Sigmoid colon (tissue), 7 donors: Measurements from ENCODE around the gene LYPD4. TPM values are rescaled to one million over a fixed set of nuclear protein-coding genes. Genes with fewer than 3 reads are reported as not detected.

Source experiments
- DNase-seq: peaks from one replicate; pipeline ENCODE4 v3.0.0-alpha.2; 2019
- H3K27ac ChIP-seq, 4 donors: fragments of 200-600 bp; sonication (generic); one replicate each; pipeline ENCODE4 v1.5.1; 2016 to 2019; ENCODE audit warnings: mild to moderate bottlenecking in 1 of 4
- H3K27me3 ChIP-seq, 3 donors: fragments of 200-600 bp; sonication (generic); one replicate each; pipeline ENCODE4 v1.5.1; 2019; ENCODE audit warnings: mild to moderate bottlenecking in 1 of 3
- H3K36me3 ChIP-seq, 4 donors: fragments of 200-600 bp; sonication (generic); one replicate each; pipeline ENCODE4 v1.5.1; 2016 to 2019
- H3K4me1 ChIP-seq, 4 donors: fragments of 200-600 bp; sonication (generic); one replicate each; pipeline ENCODE4 v1.5.1; 2017 to 2019
- H3K4me3 ChIP-seq, 4 donors: fragments of 200-600 bp; sonication (generic); one replicate each; pipeline ENCODE4 v1.5.1; 2017 to 2019; ENCODE audit warnings: mild to moderate bottlenecking in 2 of 4, moderate library complexity in 1 of 4
- H3K9me3 ChIP-seq, 4 donors: fragments of 200-600 bp in 3 of 4; sonication (generic) in 3 of 4; one replicate each; pipeline versions ENCODE4 v1.5.1 to v1.6.1; 2013 to 2019
- CTCF ChIP-seq, 4 experiments: fragments of 450-650 bp in 3 of 4; fragments of 200-600 bp in 1 of 4; IDR thresholded peaks; one replicate each; pipeline ENCODE4 v1.5.1; 2016 to 2019; ENCODE audit warnings: antibody characterized with exemption in 4 of 4, mild to moderate bottlenecking in 3 of 4, moderate library complexity in 2 of 4
- EP300 ChIP-seq, 4 donors: sonication (generic); formaldehyde crosslinking; IDR thresholded peaks; one replicate each; pipeline ENCODE4 v1.6.1; 2017; ENCODE audit warnings: antibody characterized with exemption in 4 of 4
- POLR2A ChIP-seq, 2 donors: fragments of 450-650 bp; IDR thresholded peaks; one replicate each; pipeline ENCODE4 v1.6.1; 2016; ENCODE audit warnings: antibody characterized with exemption in 2 of 2, mild to moderate bottlenecking in 2 of 2, moderate library complexity in 2 of 2
- POLR2AphosphoS5 ChIP-seq, 4 donors: sonication (generic); formaldehyde crosslinking; IDR thresholded peaks; one replicate each; pipeline ENCODE4 v1.6.1; 2017; ENCODE audit warnings: antibody characterized with exemption in 4 of 4
- WGBS, 2 donors: extraction: QIAGEN DNeasy Blood & Tissue Kit; methylation state at CpG; one replicate each; pipeline ENCODE4 v1.1.7; 2013; 5-methylcytosine and 5-hydroxymethylcytosine counted together
- intact Hi-C: fragments of 100-400 bp; cut with DNase I; formaldehyde crosslinking; loops from one replicate; pipeline ENCODE4 v1.15.1; 2023
- polyA plus RNA-seq, 3 donors: library from polyadenylated mRNA; stranded (reverse); fragments of 200-250 nt; gene quantifications; one replicate each; pipeline ENCODE4 v1.2.3, GENCODE V29; 2013
- total RNA-seq, 4 donors: library from RNA; depleted of rRNA; stranded (reverse); fragments of >200 nt; gene quantifications; one replicate each; pipeline ENCODE4 v1.1.0, GENCODE V29; 2016
- donor health status: healthy with polysubstance abuse.
- donor health status: Bipolar disorder and iron deficiency.
- donor health status: healthy.

LYPD4 gene
- total and polyA plus RNA-seq, 7 donors = 0.60 TPM; not detected in 6

GRCh38 chr19:41883821-41884733 lies 39.6 kb upstream of the LYPD4 start:
- H3K27me3 ChIP-seq = no peaks in the 10 kb centered on the region
- H3K27ac ChIP-seq = peak overlapping the region; percentile 72 to 86 (median 84)
- H3K4me1 ChIP-seq = peaks cover 0 to 38% (median 17%) of the 10 kb centered on the region in 4 donors
- H3K4me3 ChIP-seq = peak overlapping the region; percentile 81 to 97 (median 90)
- H3K9me3 ChIP-seq = no peaks in the 10 kb centered on the region
- DNase-seq = peak; percentile 97
- 1% methylated on average over 66 of the region's 66 CpGs for WGBS, 2 donors
- TF ChIP-seq POLR2A (IDR thresholded peaks at IDR 0.05) (peak; percentile 29 to 67), EP300 (IDR thresholded peaks at IDR 0.05) (no peak), POLR2AphosphoS5 (IDR thresholded peaks at IDR 0.05) (peak; percentile 66 to 84 (median 81)), CTCF (IDR thresholded peaks at IDR 0.05) (no peak)
- H3K36me3 ChIP-seq = peaks cover 0 to 5% (median 2%) of the 10 kb centered on the region in 4 donors
- intact Hi-C loops = no loop called here

- Histone ChIP-seq H3K9me3 (no peaks in the 10 kb centered on the region), H3K27me3 (no peaks in the 10 kb centered on the region), H3K4me3 (peak overlapping the region; percentile 81 to 97 (median 90)), H3K4me1 (peaks cover 0 to 38% (median 17%) of the 10 kb centered on the region in 4 donors), H3K36me3 (no peaks in the 10 kb centered on the region), H3K27ac (peak overlapping the region; percentile 72 to 86 (median 84))
- intact Hi-C loops = no loop called here
- no peak for TF ChIP-seq POLR2A (IDR thresholded peaks at IDR 0.05)
- TF ChIP-seq CTCF (IDR thresholded peaks at IDR 0.05) = no peak
- TF ChIP-seq POLR2AphosphoS5 (IDR thresholded peaks at IDR 0.05) = no peak
- no peak for TF ChIP-seq EP300 (IDR thresholded peaks at IDR 0.05)
- no peak for DNase-seq
- WGBS, 2 donors = 1% methylated on average over 23 of the region's 23 CpGs
These were observed 39.0 kb upstream of the LYPD4 start for GRCh38 chr19:41883463-41883820.

- Histone ChIP-seq H3K9me3 (no peaks in the 10 kb centered on the region), H3K36me3 (no peaks in the 10 kb centered on the region), H3K27ac (peak within 1 kb of the TSS; percentile 72 to 86 (median 84)), H3K27me3 (no peaks in the 10 kb centered on the region), H3K4me3 (peak within 1 kb of the TSS; percentile 81 to 97 (median 90)), H3K4me1 (peaks cover 0 to 38% (median 17%) of the 10 kb centered on the region in 4 donors)
- 1 to 2% methylated on average over 80 of the region's 80 CpGs for WGBS, 2 donors
- no peak for TF ChIP-seq EP300 (IDR thresholded peaks at IDR 0.05)
- peak in 2 of 4 donors; percentile 57 to 65 for TF ChIP-seq POLR2AphosphoS5 (IDR thresholded peaks at IDR 0.05)
- no peak for TF ChIP-seq CTCF (IDR thresholded peaks at IDR 0.05)
- peak; percentile 76 for DNase-seq
- intact Hi-C loops = loop anchor here (1.0 kb wide), 1 partner anchor 23 kb away; the partner anchor contains the start of gene RPS19
These were observed 38.3 kb upstream of the LYPD4 start, which contains the start of gene ARHGEF1 for GRCh38 chr19:41882568-41883462. ARHGEF1 (plus strand) TSS chr19:41883184; CDS start chr19:41888083, 4,899 bp downstream.

- Histone ChIP-seq H3K4me1 (peaks cover 0 to 22% (median 13%) of the 10 kb centered on the region in 4 donors), H3K9me3 (no peaks in the 10 kb centered on the region), H3K4me3 (no peak overlapping the region), H3K27me3 (no peaks in the 10 kb centered on the region), H3K27ac (no peak overlapping the region), H3K36me3 (no peaks in the 10 kb centered on the region)
- intact Hi-C loops = no loop called here
- WGBS, 2 donors = 80 to 84% methylated on average over 5 of the region's 5 CpGs
- DNase-seq = no peak
- TF ChIP-seq POLR2AphosphoS5 (IDR thresholded peaks at IDR 0.05) = no peak
- no peak for TF ChIP-seq EP300 (IDR thresholded peaks at IDR 0.05)
- no peak for TF ChIP-seq POLR2A (IDR thresholded peaks at IDR 0.05)
- TF ChIP-seq CTCF (IDR thresholded peaks at IDR 0.05) = no peak
These were observed 35.8 kb upstream of the LYPD4 start for GRCh38 chr19:41880329-41880708.
